ENCODE results near the gene WNT5B.

- TF ChIP-seq GATA2 (IDR thresholded peaks at IDR 0.05; ENCODE audit: low read depth, low read length) = no peak
- no peak for TF ChIP-seq GATA3 (IDR thresholded peaks at IDR 0.05; ENCODE audit: low read depth, low read length)
These were observed 22.9 kb upstream of the WNT5B start for GRCh38 chr12:1606021-1606622.
